NCI-H345 (cell line): ENCODE data around the gene DENND6B.
"Not testable (repeated sequence)": the region's sequence is repeated elsewhere in the genome, so short reads cannot be mapped to it uniquely, and the experiment has no call there.

Experiments used
- DNase-seq: peaks from one replicate; lab custom pipeline; 2025; lab: John Stamatoyannopoulos, UW

Gene DENND6B

DNA sequence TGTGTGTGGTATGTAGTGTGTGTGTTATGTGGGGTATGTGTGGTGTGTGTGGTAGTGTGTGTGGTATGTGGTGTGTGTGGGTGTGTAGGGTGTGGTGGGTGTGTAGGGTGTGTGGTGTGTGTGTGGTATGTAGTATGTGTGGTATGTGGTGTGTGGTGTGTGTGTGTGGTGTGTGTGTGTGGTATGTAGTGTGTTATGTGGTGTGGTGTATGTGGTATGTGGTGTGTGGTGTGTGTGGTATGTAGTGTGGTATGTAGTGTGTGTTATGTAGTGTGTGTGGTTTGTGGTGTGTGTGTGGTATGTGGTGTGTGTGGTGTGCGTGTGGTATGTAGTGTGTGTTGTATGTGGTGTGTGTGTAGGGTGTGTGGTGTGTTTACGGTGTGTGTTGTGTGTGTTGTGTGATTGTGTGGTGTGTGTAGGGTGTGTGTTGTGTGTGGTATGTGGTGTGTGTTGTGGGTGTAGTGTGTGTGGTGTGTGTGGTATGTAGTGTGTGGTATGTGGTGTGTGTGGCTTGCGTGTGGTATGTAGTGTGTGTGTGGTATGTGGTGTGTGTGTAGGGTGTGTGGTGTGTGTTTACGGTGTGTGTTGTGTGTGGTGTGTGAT is 12.1 kb upstream of the DENND6B start:
- no peak for DNase-seq

DNA sequence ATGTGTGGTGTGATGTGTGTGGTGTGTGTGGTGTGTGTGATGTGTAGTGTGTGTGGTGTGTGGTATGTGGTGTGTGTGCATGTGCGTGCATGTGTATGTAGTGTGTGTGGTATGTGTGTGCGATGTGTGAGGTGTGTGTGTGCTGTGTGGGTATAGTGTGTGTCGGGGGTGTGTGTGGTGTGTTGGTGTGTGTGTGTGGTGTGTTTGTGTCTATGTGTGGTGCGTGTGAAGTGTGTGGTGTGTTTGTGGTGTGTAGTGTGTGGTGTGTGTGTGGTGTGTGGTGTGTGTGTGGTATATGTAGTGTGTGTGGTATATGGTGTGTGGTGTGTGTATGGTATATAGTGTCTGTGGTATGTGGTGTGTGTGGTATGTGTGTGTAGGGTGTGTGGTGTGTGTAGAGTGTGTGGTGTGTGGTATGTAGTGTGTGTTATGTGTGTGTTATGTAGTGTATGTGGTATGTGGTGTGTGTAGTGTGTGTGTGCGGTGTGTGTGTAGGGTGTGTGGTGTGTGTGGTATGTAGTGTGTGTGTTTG is 11.3 kb upstream of the DENND6B start:
- no peak for DNase-seq

DNA sequence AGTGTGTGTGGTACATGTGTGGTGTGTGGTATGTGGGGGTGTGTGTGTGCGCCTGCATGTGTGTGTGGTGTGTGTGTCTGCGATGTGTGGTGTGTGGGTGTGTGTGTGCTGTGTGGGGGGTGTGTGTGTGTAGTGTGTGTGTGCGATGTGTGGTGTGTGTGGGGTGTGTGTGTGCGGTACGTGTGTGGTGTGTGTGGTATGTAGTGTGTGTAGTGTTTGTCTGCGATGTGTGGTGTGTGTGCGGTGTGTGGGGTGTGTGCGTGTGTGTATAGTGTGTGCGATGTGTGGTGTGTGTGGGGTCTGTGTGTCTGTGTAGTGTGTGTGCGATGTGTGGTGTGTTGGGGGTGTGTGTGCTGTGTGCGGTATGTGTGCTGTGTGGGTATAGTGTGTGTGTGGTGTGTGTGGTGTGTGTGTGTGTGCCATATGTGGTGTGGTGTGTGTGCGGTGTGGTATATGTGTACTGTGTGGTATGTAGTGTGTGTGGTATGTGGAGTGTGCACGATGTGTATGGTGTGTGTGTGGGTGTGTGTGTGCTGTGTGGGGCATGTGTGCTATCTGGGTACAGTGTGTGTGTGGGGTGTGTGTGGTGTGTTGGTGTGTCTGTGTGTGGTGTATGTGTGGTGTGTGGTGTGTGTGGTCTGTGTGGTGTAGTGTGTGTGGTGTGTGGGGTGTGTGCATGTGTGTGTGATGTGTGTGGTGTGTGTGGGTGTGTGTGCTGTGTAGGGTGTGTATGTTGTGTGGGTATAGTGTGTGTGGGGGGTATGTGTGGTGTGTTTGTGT is 10.6 kb upstream of the DENND6B start:
- no peak for DNase-seq

DNA sequence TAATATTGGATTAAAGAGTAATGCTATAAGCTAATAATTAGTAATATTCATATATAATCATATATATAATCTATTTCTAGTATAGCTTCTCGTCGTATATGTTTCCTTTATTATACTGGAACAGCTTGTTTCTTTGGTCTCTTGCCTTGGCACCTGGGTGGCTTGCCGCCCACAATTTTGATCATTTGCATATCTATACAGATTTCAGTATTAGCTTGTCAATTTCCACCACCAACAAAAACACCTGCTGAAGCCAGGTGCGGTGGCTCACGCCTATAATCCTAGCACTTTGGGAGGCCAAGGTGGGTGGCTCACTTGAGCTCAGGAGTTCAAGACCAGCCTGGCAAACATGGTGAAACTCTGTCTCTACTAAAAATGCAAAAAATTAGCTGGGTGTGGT is 7.6 kb upstream of the DENND6B start:
- not testable (repeated sequence) for DNase-seq

DNA sequence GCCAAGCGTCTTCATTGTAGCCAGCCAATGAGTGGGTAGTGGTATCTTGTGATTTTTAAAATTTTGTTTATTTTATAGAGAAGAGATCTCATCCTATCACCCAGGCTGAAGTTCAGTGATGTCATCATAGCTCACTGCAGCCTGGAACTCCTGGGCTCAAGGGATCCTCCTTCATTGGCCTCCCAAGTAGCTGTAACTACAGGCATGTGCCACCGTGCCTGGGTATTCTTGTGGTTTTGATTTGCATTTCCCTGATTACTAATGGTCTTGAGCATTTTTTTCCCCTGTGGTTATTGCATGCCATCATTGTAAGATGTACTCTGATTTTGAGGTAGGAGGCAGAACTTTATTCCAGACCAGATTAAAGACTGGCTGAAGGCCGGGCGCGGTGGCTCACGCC is 2.4 kb upstream of the DENND6B start:
- no peak for DNase-seq

DNA sequence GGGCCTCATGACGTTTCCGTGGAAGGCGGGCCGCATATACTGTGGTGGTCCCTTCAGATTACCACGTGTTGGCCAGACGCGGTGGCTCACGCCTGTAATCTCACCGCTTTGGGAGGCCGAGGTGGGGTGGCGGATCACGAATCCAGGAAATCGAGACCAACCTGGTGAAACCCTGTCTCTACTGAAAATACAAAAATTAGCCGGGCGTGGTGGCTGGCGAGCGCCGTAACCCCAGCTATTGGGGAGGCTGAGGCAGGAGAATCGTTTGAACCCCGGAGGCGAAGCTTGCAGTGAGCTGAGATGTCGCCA is 853 bp upstream of the DENND6B start:
- no peak for DNase-seq

DNA sequence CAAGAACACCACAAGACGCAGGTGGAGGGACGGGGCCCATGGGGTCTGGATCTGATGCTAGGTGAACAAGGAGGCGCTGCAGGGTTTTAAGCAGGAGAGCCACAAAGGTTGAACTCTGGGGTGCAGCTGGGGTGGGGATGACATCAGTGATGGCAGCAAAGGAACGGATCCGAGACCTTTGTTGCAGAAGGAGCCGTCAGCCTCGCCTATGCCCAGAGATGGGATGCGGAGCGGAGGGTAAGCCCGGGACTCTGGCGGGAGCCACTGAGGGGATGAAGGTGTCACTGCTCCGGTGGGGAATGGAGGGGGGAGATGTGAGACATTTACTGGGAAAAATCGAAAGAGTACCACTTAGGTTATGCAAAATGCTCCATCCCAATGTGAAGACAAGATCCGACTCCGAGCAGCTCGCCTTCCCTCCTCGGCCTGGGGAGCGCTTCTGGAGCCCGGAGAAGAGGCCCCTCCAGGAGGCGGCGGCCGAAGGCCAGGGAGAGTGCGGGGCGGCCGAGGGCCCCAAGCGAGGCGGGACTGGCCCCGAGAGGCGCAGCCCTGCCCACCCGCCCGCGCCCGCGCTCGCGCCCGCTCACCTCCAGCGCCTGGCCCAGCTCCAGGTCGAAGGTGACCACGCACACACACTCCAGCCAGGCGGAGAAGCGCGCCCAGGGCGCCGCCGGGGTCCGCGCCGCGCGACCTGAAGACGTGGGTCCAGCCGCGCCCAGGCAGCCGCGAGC is 422 bp downstream of the DENND6B start:
- DNase-seq, result no peak

DNA sequence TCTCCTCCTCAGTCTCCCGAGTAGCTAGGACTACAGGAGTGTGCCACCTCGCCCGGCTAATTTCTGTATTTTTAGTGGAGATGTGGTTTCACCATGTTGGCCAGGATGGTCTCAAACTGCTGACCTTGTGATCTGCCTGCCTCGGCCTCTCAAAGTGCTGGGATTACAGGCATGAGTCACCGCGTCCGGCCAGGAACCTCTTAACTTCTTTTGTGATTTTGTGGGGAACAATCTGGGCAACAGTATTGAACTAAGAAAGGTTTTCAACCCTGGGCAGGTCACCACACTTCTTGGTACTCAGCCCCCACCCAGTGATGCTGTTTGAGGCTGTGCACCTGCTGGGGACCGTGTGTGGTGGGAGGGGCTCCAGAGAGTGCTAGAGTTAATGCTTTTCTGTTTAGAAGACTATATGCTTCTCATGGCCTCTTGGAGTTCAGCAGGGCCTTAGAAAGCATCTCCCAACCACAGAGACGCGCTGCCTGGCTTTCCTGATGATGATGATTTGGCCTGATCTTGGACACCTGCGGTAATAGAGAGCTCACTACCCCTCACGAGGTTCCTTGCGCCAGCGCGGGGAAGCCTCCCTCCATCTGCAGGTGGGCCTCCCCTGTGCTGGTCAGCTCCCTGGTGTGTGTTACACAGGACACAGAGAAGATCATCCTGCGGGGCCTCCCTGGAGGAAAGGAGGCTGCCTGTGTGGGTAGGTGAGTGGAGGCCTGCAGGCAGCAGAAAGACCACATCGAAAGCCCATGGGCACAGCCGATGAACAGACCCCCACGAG is 1.2 kb downstream of the DENND6B start:
- no peak for DNase-seq

DNA sequence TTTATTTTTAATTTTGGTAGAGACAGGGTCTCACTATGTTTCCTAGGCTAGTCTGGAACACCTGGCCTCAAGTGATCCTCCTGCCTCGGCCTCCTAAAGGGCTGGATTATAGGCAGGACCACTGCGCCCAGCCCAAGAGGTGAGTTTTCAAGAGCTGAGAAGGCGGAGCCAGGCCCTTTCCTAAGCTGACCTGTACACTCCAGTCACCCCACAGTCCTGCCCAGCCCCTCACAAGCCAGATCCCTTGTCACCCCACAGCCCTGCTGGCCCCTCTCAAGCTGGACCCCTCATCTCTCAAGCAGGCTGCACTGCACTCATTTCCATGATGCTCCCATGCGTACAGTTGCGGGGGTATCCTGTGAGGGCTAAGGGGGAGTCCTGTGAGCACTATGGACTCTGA is 2.9 kb downstream of the DENND6B start:
- no peak for DNase-seq

DNA sequence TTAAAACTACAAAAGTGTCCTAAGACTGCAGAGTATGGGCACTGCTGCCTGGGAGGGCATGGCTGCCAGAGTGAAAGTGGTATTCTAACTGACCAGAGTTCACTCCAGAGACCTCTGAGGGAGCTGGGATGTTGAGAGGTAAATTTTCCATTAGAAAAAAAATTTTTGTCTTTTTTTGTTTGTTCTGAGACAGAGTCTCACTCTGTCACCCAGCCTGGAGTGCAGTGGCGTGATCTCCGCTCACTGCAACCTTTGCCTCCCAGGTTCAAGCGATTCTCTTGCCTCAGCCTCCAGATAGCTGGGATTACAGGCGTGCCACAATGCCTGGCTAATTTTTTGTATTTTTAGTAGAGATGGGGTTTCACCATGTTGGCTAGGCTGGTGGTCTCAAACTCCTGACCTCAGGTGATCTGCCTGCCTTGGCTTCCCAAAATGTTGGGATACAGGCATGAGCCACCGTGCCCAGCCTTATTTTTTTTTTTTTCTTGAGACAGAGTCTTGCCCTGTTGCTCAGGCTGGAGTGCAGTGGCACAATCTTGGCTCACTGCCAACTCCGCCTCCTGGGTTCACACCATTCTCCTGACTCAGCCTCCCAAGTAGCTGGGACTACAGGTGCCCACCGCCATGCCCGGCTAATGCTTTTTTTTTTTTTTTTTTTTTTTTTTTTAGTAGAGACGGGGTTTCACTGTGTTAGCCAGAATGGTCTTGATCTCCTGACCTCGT is 4.3 kb downstream of the DENND6B start:
- not testable (repeated sequence) for DNase-seq

DNA sequence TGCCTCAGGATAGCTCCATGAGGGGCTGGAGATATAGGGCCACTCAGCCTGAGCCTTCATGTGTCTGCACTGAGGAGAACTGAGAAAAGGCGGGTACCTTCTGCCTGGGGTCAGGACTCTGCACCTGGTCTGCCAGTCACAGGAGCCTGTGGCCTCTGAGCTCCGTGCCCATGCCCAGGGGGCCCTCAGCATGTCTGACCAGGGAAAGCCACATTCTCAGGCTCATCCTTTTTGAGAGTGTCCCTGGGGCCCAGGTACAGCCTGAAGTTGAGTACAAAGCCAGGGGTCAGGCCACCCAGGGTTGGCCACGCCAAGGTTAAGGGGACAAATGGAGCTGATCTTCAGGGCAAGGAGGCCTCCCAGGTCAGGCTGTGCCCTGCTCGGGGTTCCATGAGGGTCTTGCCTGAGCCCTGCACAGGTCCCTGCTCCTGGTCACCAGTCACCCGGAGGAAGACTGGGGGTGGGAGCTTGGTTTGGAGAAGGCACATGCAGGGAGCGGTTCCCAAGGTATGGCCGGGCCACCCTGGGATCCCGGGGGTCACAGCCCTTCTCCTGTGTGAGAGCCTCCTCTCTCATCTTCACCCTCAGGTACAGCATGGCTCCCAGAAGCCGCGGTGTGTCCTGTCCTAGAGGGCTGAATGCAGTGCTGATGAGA is 6.0 kb downstream of the DENND6B start:
- DNase-seq, result no peak

DNA sequence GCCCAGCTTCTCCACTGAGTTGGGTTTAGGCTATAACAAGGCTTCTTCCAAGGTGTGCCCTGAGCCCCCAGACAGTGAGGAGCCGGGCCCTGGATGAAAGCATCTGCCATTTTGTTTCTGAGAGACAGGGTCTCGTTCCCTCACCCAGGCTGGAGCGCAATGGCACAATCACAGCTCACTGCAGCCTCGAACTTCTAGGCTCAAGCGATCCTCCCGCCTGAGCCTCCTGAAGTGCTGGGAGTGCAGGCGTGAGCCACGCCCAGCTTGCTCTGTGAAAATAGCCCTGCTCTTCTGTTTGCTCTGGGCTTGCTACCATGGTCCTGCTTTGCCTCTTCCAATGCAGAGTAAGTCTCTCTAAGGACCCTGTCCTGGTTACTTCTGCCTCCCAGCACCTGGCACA is 6.7 kb downstream of the DENND6B start:
- no peak for DNase-seq

DNA sequence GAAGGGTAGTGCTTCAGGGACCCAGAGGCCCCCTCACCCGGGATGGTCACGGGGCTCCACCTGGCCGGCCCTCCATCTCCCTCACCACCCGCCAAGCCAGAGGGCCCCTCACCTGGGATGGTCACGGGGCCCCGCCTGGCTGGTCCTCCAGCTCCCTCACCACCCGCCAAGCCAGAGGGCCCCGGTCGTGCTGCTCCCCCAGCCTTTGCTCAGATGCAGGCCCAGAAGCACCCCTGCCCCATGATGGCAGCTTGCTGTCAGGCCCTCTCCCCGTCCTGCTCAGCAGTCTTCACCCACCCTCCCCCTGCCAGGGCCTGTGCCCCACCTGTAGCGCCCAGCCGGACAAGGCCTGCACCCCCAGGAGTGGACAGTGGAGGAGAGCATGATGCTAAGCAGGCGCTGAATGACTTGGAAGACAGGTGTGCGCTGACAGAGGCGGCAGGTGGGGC is 7.3 kb downstream of the DENND6B start:
- DNase-seq, result no peak

DNA sequence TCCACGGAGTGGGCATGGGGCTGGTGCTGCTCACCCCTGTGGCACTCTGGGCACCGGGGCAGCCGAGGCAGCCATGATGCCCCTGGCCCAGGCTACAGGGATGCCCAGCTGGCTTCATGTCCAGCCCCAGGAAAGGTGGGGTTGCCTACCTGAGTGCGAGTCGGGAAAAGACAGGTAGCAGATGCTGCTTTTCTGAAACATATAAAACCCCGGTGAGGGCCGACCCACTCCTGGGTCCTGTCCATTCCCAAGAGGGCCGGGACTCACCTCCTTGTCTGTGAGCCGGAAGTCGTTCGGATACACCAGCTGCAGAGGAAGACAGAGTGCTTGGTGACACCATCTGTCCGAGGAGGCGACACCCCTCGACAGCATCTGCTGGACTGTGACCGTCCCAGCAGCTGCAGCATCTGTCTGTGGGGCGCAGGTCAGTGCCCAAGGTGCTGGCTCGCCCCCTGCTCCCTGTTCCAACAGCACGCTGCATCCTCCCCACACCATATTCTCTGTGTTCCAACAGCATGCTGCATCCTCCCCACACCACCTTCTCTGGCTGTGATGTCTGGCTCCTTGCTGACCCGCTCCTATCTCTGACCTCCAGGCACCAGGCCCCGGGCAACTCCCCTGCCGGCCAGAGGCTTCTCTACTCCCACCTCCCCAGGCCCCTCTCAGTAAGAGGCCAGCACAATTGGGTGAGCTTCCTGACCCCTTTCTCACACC is 8.0 kb downstream of the DENND6B start:
- DNase-seq, result no peak

DNA sequence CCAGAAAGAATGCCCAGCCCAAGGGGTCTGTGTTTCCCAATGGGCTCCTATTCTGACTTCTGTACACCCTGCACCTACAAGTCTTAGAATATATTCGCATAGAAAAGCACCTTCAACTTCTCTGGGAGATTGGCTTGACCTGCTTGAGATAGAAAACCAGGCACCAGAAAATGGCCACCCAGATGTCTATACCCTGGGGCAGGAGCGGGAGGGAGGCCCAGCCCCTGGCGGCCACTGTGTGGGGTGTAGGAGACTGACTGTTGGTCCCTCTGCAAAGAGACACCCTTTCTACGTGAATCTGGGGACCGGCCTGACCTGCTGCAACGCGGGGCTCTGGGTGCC is 8.5 kb downstream of the DENND6B start:
- DNase-seq, result no peak

DNA sequence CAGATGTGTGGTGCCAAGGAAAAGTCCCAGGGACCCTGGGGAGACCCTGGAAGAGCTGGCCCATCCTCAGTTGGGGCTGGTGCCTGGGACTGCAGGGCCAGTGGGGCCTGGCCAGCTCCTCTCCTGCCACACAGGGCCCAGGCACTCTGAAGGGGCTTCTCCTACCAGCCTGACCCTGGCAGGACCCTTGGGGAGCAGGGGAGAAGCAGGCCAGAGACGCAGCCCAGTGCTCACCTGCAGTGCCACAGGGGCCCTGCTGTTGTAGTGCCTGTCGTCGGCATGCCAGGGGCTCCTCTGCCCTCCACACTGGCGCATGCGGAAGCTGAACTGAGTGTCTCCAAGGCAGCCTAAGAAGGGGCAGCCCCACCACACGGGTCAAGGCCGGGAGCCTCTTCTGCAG is 9.1 kb downstream of the DENND6B start:
- no peak for DNase-seq

DNA sequence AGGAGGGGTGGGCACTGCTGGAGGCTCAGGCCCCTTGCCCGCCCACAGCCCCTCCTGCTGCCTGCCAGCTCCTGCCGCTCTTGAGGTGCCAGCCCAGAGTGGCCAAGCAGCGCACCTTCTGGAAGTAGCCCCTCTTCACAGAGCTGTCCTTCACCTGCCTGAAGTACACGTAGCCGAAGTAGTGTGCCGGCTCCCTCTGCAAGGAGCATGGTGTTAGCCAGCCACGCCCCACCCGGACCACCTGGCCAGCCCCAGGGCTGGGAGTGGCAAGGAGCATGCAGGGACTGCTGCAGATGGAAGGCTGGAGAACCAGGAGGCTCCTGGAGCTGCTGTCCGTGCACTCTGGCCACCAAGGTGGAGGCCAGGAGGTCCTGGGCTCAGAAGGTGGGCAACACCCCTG is 9.6 kb downstream of the DENND6B start:
- no peak for DNase-seq

DNA sequence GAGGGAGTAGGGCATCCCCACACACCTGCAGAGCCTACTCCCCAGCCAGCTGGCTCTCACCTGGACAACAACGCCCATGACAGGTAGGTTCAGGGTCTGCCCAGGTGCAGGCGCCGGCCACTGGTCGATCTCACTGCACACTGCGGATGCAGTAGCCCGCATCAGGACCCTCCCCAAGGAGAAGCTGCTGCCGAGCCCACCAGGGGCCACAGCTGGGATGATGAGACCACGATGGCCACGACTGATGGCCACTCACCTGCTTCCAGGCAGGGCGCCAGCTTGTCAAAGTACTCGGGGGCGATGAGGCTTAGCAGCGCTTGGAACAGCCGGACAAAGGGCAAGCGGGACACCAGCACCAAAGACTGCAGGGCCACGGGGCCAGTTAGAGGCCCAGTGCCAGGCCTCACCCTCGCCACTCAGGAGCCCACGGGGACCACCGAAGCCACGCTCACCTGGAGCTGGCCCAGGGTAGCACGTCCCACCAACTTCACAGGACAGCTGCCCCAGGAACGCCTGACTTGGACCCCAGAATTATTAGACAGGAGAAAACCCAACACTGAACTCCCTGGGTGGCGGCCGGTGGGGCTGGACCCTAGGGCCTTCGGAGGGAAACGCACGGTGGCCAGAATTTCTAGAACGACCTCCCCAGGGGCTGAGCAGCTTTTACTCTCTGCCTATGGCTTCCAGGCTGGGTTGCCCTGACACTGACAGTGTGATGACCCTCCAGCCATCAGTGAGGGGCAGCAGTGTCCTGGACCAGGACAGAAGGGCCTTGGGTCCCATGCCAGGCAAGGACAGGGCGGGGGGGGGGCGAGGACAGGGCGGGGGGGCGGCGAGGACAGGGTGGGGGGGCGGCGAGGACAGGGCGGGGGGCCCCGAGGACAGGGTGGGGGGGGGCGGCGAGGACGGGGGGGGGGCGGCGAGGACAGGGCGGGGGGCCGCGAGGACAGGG is 10.4 kb downstream of the DENND6B start:
- DNase-seq, result no peak
